Pulmonary artery endothelial cell (primary cell): ENCODE results near the gene ZDHHC7. TPM values are rescaled to one million over a fixed set of nuclear protein-coding genes. Genes with fewer than 3 reads are reported as not detected.

Experiments used
- DNase-seq: peaks from one replicate; pipeline ENCODE4 v3.0.0-alpha.2; 2011; ENCODE audit warnings: low read depth, low spot score
- total RNA-seq: library from RNA; depleted of rRNA; stranded (reverse); fragments of >200 nt; gene quantifications from 2 replicates; pipeline ENCODE4 v1.2.3, GENCODE V29; 2014

Gene ZDHHC7
- total RNA-seq, 1 donor from 2014 or later: 56.0 TPM

- no peak for DNase-seq
These were observed 45.6 kb downstream of the ZDHHC7 start for GRCh38 chr16:84965428-84966415.

DNA sequence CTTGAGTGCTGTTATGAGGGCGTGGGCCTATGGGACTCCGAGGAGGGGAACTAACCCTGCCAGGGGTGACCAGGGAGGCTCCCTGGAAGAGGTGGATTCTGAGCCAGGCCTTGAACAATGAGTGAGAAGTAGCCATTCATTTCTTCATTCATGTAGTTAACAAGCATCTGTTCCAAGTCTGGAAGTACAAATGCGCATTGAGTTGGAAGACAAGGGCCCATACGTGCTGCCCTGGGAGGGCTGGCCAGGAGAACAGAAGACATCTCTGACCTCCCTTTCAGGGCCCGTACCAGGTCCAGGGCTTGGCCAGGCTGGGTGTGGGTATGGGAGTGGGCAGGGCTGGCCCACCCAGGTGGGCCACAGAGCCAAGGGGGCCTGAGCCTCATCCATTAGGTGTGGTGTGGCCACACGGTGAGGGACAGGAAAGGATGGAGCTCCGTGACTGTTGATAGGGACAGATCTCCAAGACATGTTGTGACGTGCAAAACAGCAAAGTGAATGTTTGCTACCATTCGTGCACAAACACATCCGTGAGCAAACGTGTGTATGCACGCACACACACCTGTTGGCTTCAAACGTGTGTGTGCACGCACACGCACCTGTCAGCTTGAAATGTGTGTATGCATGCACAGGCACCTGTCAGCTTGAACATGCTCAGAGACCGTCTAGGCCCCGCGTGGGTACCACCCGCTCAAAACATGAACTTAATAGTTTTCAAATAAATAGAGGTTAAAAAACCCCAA is 46.8 kb downstream of the ZDHHC7 start:
- DNase-seq: no peak

DNA sequence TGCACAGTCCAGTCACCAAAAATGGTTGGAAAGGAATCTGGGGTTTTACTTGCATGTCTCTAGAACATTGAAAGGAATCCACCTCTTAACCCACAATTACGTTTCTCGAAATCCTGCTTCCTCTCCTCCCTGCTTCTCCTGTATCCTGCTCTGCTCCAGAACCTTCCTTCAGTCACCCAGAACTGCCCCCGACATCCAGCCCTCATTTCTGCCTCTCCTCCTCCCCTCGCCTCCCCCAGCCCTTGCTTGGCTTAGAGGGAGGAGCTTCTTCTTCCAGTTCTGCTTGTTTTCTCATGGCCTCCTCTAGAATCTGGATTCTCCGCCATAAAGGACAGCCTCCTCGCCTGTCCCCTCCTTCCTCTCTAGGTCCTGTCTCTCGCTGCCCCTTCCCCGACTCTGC is 48.3 kb downstream of the ZDHHC7 start:
- no peak for DNase-seq

DNA sequence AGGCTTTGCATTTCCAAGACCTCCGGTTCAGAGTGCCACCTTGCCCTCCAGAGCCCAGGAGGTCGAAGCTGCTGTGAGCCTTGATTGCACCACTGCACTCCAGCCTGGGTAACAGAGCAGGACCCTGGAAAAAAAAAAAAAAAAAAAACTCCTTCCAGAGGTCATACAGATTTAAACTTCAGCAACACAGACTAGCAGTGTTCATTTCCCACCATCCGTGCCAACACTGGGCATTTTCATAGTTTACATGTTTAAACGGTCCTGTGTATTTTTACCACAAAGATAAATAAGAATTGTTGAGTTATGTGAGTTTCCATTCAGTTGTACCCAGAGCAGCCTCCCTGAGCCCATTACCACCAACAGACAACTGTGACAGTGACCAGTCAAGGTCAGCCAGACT is 50.4 kb downstream of the ZDHHC7 start:
- no peak for DNase-seq

GRCh38 chr16:84959784-84960417 is 51.4 kb downstream of the ZDHHC7 start:
- DNase-seq: no peak

DNA sequence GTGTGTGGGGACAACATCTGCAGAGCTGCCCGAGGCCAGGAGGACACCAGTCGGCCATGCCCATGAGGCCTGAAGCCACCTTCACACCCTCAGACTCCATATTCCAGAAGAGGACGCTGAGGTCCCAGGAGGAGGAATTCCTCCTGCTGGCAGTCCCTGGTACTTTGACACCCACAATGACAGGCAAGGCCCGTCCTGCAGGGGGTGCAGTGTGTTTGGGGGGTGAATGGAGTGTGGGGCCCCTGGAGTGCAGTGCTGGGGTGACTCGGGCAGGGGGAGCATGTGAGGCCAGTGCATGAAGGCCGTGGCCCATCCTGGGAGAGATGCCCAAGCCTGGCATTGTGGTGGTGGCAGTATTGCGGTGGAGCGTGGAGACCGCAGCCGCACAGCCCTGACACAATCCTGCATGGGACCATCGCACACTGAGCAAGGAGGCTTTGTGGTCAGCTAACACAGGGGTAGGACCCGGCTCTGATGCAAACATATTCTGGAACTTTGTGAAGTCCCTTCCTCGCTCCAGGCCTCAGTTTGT is 52.2 kb downstream of the ZDHHC7 start:
- DNase-seq: no peak

GRCh38 chr16:84957792-84958191 is 53.5 kb downstream of the ZDHHC7 start:
- DNase-seq: no peak

DNA sequence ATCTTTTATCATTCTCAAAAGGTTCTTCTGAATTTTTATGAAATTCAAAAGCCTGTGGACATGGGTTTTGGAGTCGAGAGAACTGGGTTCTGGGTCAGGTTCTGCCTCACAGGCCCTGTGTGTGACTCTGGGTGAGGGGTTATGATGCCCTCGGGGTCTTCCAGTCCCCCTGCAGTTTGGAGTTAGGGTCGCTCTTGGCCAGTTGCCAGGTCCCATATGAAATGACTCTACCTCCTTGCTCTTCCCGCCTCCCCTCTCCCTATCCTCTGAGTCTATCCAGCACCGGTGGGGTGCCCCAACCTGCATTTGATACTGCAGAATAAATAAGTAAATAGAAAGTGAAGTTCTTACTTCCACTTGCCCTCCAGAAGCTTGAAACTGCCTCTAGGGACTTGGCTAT is 54.1 kb downstream of the ZDHHC7 start:
- no peak for DNase-seq

DNA sequence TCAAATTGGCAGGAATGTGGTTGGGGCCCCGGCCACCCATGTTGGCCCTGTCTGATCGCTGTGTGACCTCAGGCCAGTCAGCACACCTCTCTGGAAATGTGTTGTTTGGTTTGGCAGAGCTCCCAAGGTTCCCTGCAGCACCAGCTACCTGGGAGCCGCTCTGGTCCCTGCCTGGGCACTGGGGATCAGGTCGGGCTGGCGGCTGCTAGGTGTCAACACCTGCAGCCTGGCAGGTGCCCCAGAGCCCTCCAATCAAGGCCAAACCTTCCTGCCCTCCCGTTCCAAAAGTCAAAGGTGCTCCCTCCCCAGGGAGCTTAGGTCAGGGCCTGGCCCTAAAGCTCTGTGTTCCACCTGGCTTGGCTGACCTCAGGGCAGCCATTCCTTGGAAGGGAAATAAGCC is 55.9 kb downstream of the ZDHHC7 start:
- DNase-seq: no peak

GRCh38 chr16:84953190-84953746 is 58.1 kb downstream of the ZDHHC7 start:
- no peak for DNase-seq

DNA sequence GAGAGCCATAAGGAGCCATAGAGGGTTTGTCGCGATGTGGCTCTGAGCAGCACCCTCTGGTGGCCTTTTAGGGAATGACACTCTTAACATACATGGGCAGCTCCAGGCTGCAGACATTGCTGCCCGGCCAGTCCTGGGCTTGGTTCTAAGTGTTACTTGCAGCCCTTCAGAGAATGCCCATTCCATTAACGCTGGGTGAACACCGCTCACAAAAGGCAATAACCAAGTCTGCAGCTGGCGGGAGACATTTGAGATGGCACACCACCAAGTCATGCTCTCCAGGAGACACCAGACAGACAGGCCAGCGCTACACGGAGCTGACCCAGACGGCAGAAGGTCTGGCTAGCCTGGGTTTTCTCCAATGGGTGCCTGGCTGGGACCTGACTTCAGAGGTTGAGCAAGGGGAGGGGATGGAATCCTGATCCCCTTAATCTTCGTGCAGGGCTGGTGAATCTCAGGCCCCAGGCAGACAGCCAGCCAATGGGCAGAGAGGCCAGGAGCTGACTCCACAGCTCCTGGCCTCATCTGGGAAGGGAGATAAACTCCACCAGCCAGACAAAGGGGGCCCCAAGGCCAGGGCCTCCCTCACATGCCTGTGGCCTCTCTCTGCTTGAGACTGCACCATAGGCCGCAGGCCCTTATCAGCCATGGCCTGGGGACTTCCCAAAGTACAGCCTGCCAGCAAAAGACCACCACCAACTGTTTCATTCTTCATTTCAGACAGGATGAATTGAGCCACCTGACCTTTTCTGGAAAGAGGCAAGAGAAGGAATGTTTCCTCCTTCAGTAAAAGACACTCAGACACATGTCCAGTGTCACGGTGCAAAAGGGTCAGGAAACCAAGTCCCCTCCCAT is 58.8 kb downstream of the ZDHHC7 start:
- peak; percentile 45 for DNase-seq

DNA sequence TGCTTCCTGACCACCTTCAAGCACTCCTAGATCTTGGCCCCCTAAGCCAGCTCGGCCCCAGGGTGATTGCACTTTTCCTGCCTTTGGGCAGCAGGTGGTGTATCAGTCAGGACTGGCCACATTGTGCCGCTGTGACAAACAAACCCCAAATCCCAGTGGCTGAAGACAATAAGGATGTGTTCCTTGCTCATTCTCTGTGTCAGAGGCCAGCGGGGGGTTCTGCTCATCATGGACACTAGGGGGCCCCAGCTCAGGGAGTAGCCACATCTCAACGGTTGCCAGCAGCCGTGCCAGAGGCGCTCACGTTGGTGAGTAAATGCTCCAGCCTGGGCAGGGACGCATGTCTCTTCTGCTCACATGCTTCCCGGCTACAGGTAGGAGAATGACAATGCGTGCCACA is 60.4 kb downstream of the ZDHHC7 start:
- no peak for DNase-seq

GRCh38 chr16:84949772-84950436 is 61.4 kb downstream of the ZDHHC7 start:
- no peak for DNase-seq

GRCh38 chr16:84948851-84949610 is 62.3 kb downstream of the ZDHHC7 start:
- no peak for DNase-seq

DNA sequence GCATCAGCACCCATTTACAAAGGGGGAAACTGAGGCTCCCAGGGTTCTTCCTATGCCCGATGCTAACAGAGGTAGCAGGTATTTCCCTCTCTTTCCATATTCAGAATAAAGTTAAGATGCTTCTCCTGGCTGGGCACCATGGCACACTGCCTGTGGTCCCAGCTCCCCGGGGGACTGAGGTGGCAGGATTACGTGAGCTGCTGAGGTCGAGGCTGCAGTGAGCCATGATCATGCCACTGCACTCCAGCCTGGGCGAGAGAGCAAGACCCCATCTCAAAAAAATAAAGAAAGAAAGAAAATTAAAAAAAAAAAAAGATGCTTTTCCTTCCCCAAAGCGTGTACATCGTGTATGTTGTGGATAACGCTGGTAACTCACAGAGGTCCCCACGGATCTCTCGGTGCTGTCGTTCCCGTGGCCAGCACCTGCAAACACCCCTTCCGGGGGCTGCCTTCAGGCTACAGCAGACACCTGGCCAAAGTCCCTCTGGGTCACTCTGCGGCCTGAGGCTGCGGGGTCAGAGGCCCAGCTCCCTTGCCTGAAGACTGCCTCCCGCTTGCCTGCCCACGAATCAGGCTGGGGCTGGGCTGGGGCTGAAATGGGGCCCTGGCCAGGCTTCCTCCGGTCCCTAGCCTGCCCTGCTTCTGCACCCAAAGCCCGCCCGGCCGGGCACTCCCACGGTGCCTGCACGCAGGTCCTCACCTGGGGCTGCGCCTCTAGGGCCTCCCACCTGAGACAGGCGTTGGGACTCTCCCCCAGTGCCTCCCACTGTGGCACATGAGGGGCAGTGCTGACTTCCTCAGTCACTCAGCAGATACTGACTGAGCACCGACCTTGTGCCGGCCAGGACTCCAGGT is 63.1 kb downstream of the ZDHHC7 start:
- no peak for DNase-seq

DNA sequence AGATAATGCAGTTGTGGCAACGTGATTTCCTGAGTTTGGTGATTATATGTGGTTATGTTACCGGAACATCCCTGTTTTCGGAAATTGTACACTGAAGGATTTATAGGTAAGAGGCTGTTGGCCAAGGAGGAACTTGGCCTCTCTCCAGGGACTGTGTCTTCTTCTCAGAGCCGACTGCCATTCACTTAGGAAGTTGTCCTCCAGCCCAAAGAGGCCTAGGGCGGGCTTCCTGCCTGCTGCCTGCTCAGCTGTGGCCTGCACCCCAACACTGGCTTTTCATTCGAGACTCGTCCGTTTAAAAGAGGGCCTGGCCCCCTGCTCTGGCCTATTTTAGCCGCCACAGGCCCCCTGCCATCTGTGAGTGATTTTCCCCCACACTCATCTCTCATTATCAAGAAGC is 64.3 kb downstream of the ZDHHC7 start:
- DNase-seq: no peak

DNA sequence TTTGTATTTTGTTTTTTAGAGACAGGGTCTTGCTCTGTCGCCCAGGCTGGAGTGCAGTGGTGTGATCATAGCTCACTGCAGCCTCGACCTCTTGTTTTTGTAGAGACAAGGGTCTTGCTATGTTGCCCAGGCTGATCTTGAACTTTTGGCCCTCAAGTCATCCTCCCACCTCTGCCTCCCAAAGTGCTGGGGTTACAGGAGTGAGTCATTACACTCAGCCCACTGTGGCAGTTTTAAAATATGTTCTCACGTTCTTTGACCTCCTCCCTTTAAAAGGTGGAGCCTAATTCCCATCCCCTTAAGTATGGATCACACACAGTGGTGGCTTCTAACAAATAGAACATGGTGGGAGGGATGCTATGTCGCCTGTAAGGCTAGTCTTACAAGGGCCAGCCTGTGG is 67.7 kb downstream of the ZDHHC7 start:
- DNase-seq: no peak

DNA sequence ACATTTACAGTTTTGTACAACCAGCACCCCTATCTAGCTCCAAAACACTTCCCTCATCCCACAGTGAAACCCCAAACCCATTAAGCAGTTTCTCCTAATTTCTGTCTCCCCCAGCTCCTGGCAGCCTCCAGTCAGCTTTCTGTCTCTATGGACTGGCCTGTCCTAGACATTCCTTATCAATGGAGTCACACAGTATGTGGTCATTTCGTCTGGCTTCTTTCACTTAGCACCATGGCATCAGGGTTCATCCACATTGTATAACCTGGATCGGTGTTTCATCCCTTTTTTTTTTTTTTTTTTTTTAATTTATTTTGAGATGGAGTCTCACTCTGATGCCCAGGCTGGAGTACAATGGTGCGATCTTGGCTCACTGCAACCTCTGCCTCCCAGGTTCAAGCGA is 68.5 kb downstream of the ZDHHC7 start:
- DNase-seq: no peak
